Endothelial cell of umbilical vein (primary cell): ENCODE data around the gene NAV2.

ENCODE experiments used
- EZH2 ChIP-seq: IDR thresholded peaks from 2 replicates; pipeline ENCODE4 v1.6.1; 2012; ENCODE audit warnings: borderline replicate concordance, low read depth, mild to moderate bottlenecking, moderate library complexity, low read length, inconsistent platforms; ENCODE audit not compliant: severe bottlenecking
- MYC ChIP-seq: IDR thresholded peaks from one replicate; pipeline ENCODE4 v1.6.1; 2011; ENCODE audit warnings: mild to moderate bottlenecking, low read depth, low read length
- TF ChIP-seq, protein P1 (sequence below), 2 donors: IDR thresholded peaks; 1 replicate in 1 of 2; 2 replicates in 1 of 2; pipeline ENCODE4 v1.5.1; 2011; ENCODE audit warnings: low read length in 2 of 2, mild to moderate bottlenecking in 2 of 2, moderate library complexity in 2 of 2, control low read depth in 1 of 2, inconsistent platforms in 1 of 2, low read depth in 1 of 2; ENCODE audit not compliant: insufficient read depth in 1 of 2; ENCODE audit errors: extremely low read depth in 1 of 2

DNA sequence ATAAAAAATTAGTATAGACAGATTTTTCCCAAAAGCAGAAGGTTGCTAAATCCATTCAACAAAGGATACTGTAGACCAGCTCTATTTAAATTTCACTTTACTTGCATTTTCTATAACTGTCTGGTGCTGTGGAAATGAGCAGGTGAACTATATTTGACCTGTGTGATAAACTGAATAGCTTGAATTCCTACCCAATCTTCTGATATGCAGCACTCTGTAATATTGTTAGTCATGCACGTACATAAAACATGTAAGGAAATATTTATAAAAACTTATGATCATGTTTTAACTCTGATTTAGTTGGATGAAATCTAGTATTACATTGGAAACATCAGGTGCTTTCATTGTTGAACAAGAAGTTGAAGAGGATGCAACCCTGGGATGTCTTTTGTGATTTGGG is 234.0 kb downstream of the NAV2 start:
- TF ChIP-seq, protein P1, sequence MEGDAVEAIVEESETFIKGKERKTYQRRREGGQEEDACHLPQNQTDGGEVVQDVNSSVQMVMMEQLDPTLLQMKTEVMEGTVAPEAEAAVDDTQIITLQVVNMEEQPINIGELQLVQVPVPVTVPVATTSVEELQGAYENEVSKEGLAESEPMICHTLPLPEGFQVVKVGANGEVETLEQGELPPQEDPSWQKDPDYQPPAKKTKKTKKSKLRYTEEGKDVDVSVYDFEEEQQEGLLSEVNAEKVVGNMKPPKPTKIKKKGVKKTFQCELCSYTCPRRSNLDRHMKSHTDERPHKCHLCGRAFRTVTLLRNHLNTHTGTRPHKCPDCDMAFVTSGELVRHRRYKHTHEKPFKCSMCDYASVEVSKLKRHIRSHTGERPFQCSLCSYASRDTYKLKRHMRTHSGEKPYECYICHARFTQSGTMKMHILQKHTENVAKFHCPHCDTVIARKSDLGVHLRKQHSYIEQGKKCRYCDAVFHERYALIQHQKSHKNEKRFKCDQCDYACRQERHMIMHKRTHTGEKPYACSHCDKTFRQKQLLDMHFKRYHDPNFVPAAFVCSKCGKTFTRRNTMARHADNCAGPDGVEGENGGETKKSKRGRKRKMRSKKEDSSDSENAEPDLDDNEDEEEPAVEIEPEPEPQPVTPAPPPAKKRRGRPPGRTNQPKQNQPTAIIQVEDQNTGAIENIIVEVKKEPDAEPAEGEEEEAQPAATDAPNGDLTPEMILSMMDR (IDR thresholded peaks at IDR 0.05; ENCODE audit: extremely low read depth in 1 of 2, insufficient read depth in 1 of 2, low read depth in 1 of 2, low read length in 2 of 2) = no peak
- TF ChIP-seq MYC (no peak), EZH2 (no peak)
